C4-2B (cell line): Measurements from ENCODE around the gene UVRAG.

Experiments
- H3K27ac ChIP-seq: fragments of 450-650 bp; 2 replicates; pipeline ENCODE4 v1.5.1; 2017
- ZFX ChIP-seq: fragments of 450-650 bp; IDR thresholded peaks from 2 replicates; pipeline ENCODE4 v1.6.1; 2017
- TF ChIP-seq, protein P1 (sequence below): fragments of 450-650 bp; conservative IDR thresholded peaks from 2 replicates; pipeline ENCODE4 v1.5.1; 2017; ENCODE audit warnings: mild to moderate bottlenecking

The UVRAG gene

DNA sequence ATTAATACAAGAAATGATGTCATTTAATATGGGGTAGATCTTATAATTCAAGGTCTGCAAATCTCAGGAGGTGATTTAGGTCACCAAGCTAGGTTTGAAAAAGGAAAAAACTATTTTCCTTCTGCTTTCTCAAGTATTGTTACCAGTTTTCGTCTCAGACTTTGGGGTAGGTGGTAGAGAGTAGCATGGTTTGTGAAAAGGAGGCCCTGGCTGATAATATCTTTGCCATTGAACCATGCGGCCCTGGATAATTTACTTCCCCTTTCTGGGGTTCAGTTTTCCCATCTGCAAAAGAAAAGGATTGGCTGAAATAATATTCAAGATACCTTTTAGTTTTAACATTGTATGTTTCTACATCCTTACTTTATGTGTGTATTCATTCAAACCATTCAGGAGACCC lies 299.2 kb downstream of the UVRAG start:
- H3K27ac ChIP-seq = no peak overlapping the region
- TF ChIP-seq, protein P1, sequence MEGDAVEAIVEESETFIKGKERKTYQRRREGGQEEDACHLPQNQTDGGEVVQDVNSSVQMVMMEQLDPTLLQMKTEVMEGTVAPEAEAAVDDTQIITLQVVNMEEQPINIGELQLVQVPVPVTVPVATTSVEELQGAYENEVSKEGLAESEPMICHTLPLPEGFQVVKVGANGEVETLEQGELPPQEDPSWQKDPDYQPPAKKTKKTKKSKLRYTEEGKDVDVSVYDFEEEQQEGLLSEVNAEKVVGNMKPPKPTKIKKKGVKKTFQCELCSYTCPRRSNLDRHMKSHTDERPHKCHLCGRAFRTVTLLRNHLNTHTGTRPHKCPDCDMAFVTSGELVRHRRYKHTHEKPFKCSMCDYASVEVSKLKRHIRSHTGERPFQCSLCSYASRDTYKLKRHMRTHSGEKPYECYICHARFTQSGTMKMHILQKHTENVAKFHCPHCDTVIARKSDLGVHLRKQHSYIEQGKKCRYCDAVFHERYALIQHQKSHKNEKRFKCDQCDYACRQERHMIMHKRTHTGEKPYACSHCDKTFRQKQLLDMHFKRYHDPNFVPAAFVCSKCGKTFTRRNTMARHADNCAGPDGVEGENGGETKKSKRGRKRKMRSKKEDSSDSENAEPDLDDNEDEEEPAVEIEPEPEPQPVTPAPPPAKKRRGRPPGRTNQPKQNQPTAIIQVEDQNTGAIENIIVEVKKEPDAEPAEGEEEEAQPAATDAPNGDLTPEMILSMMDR = no peak
- TF ChIP-seq ZFX = no peak

DNA sequence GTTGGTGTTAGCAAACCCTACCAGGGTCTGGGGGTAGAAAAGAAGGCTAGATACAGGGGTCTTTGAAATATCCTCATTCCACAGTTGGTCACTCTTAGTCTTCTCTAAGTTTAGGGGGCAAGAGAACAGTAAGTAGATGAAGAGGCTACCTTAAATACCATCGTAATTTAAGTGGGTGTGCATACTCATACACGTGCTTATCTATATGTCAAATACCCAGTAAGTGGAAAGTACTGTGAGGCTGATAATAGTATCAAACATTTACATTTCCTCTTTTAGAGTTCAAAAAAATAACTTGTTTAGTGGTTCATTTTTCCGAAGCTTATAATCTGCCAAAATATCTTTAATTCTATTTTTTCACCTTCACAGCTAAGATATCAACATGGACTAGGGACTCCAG lies 300.5 kb downstream of the UVRAG start:
- TF ChIP-seq ZFX = no peak
- no peak overlapping the region for H3K27ac ChIP-seq

DNA sequence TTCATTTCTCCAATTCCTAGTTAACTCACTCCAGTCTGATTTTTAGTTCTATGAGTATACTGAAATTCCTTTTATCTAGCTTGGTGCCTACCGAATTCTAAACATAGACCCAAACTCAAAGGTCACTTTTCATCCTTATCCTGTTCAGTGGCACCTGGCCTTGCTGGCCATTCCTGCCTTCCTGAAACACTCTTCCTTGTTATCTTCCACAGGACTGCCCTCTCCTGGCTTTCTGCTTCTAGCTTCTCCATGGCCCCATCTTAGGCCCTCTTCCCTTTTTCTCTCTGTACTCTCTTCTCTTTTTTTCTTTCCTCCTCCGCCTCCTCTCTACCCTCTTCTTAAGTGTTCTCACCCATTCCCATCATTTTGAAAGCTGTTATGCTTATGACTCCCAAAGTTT lies 304.0 kb downstream of the UVRAG start:
- TF ChIP-seq ZFX = no peak
- TF ChIP-seq, protein P1 = no peak
- no peak overlapping the region for H3K27ac ChIP-seq

DNA sequence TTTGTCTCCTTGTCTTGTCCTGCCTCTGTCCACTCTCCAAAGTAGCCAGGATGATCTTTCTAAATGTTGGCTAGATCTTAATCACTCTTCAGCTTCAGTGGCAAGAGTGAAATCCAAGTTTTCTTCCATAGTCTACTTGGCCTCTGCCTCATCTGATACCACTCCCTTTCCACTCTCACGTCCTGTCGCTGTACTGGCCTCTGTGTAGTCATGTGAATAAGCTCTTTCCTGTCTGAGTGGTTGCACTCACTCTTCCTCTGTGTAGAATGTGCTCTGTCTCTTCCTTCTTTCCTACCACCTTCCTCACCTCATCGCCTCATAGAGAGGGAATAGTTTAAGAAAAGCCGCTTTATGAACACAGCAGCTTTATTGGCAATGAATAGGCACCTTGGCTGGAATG lies 304.8 kb downstream of the UVRAG start:
- no peak for TF ChIP-seq ZFX
- TF ChIP-seq, protein P1 = no peak
- no peak overlapping the region for H3K27ac ChIP-seq

DNA sequence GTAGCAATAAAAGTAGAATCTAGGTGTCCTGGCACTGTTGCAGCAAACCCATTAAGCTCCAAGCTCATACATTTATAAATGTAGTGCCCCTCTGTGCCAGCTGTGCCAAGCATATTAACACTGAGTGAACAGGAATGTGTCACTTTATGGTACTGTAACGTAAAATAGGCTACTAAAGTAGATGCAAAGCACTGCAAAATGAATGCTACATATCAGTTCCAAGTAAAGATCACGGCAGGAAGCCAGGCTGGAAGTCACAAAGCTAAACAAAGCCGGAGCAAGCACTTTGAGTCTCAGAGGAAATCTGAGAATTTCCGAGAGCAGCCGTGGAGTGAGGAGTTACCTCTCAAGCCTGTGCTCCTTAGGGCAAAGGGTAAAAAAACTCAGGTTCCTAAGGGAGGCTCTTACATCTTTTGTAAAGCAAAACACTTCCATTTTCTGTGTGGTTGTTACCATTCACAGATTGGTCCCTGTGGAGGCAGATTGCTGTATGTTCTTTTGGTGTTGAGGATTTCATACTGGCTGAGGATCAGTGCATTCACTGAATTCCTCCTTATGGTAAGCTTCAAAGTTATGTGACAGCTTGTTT lies 305.6 kb downstream of the UVRAG start:
- TF ChIP-seq, protein P1 = no peak
- no peak for TF ChIP-seq ZFX
- no peak overlapping the region for H3K27ac ChIP-seq

DNA sequence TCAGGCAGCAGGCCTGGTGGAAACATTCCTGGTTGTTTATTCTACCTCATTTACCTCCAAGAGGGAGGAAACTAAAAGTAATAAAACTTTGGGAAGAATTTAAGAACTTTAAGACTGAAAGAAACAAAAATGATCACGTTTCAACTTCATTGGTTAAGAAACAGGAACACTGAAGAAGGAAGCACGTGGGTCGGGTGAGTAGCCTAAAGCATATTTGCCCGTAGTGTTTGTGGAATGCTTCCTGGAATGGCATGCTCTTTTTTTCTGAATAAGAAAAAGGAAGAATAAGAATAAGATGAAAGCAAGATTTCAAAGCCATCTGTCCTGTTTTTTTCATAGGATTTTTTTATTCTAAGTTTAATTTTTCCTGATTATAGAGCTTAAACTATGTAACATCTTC lies 308.2 kb downstream of the UVRAG start:
- no peak overlapping the region for H3K27ac ChIP-seq
- TF ChIP-seq, protein P1 = no peak
- no peak for TF ChIP-seq ZFX

DNA sequence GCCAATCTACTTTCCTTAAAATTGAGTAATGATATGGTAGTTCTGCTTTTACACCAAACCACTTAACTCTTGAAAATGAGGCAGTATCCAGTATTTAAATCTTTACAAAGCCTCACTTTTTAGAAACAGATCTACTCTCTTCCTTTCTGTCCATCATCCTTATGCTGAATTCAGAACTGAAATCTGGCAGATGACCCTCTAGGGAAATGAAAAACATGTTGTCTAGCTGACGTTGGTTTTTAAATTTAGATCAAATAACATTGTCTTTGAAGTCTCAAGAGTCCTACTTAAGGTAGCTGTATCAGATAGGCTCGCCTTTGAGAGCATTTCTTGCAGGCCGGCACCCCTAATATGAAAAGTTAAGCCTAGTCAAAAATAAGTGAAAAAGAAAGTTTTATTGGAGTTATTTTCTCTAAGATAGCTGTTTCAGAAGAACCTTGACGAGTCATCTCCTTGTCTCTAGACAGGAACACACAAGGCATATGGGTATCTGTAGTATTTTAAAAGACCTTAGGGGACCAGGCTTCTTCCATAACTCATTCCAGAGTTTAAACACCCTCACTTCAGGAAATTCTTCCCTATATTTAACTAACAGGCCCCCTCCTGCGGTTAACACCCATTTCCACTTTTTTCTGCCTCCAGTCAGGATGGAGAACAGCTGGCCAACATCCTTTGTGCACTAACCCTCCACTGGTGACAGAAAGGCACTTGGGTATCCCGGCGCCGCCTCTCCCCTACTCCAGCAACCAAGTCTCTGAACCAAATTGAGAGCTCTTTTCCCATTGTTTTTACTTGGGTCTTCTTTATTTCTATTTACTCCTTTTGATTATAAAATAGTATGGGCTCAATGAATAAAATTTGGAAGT lies 310.1 kb downstream of the UVRAG start:
- TF ChIP-seq, protein P1 = no peak
- TF ChIP-seq ZFX = no peak
- H3K27ac ChIP-seq = no peak overlapping the region
